Activated CD4-positive, alpha-beta T cell treated with anti-CD3 and anti-CD28 coated beads, Interleukin-2, Interleukin-6, amounts not matched to agents 100 ng/mL and 50 ng/mL, durations not matched to agents 16 hours and 8 hours (primary cell): ENCODE results near the gene COX6B1.
"Not testable (repeated sequence)": the region's sequence is repeated elsewhere in the genome, so short reads cannot be mapped to it uniquely, and the experiment has no call there.

Experiments
- DNase-seq: peaks from one replicate; pipeline ENCODE4 v3.0.0-alpha.2; 2020

The COX6B1 gene

GRCh38 chr19:35666251-35666913, 18.3 kb downstream of the COX6B1 start, which contains the start of gene UPK1A:
Gene UPK1A, plus strand, starts transcription at chr19:35666517. Its CDS starts 296 bp downstream, at chr19:35666813.
- no peak for DNase-seq

GRCh38 chr19:35669566-35669965, 21.4 kb downstream of the COX6B1 start:
- DNase-seq = no peak

GRCh38 chr19:35669974-35670373, 21.9 kb downstream of the COX6B1 start:
- DNase-seq = no peak

GRCh38 chr19:35670686-35671085, 22.6 kb downstream of the COX6B1 start:
- DNase-seq = no peak

GRCh38 chr19:35671818-35672217, 23.7 kb downstream of the COX6B1 start:
- no peak for DNase-seq

GRCh38 chr19:35673121-35673804, 25.1 kb downstream of the COX6B1 start:
- DNase-seq = peak; percentile 81

- DNase-seq = no peak
Measured at GRCh38 chr19:35675589-35676140, 27.5 kb downstream of the COX6B1 start.

GRCh38 chr19:35689836-35690235, 41.7 kb downstream of the COX6B1 start:
- DNase-seq = no peak

GRCh38 chr19:35691106-35691505, 43.0 kb downstream of the COX6B1 start:
- not testable (repeated sequence) for DNase-seq

GRCh38 chr19:35692010-35692409, 43.9 kb downstream of the COX6B1 start:
- no peak for DNase-seq

GRCh38 chr19:35693422-35693821, 45.3 kb downstream of the COX6B1 start:
- DNase-seq = no peak

GRCh38 chr19:35693835-35694599, 45.9 kb downstream of the COX6B1 start:
- DNase-seq = peak; percentile 96

GRCh38 chr19:35695895-35696422, 47.8 kb downstream of the COX6B1 start:
- DNase-seq = no peak

- DNase-seq = peak; percentile 39
Measured at GRCh38 chr19:35696835-35697234, 48.7 kb downstream of the COX6B1 start.

GRCh38 chr19:35702223-35703012, 54.3 kb downstream of the COX6B1 start:
- DNase-seq = peak; percentile 98

GRCh38 chr19:35703343-35703742, 55.2 kb downstream of the COX6B1 start:
- no peak for DNase-seq

- peak; percentile 27 for DNase-seq
Measured at GRCh38 chr19:35704218-35704617, 56.1 kb downstream of the COX6B1 start, which contains the start of gene ZBTB32. Gene ZBTB32, plus strand, starts transcription at chr19:35704558. Its CDS starts 10,069 bp downstream, at chr19:35714627.
